HUES64 (cell line): ENCODE data around the gene GPC4.
A peak's percentile ranks its signal among the peaks of the same experiment; 100 is the strongest.

Experiments used
- H3K27ac ChIP-seq: 2 replicates; pipeline ENCODE4 v1.7.0; 2013; ENCODE audit warnings: low read depth, low read length, inconsistent platforms
- H3K27me3 ChIP-seq: 2 replicates; pipeline ENCODE4 v1.6.1; 2013; ENCODE audit warnings: mild to moderate bottlenecking, low read length; ENCODE audit not compliant: insufficient read depth
- H3K36me3 ChIP-seq: 2 replicates; pipeline ENCODE4 v1.6.1; 2013; ENCODE audit warnings: mild to moderate bottlenecking, low read length; ENCODE audit not compliant: insufficient read depth
- H3K4me1 ChIP-seq: 2 replicates; pipeline ENCODE4 v1.6.1; 2013; ENCODE audit warnings: mild to moderate bottlenecking, low read length, moderate library complexity; ENCODE audit not compliant: insufficient read depth
- H3K4me3 ChIP-seq: 2 replicates; pipeline ENCODE4 v1.5.1; 2013; ENCODE audit warnings: mild to moderate bottlenecking, low read length, moderate library complexity
- H3K9ac ChIP-seq: 2 replicates; pipeline ENCODE4 v1.6.1; 2013; ENCODE audit warnings: mild to moderate bottlenecking, low read depth, low read length
- H3K9me3 ChIP-seq: 2 replicates; pipeline ENCODE4 v1.6.1; 2013; ENCODE audit warnings: low read depth, low read length; ENCODE audit not compliant: insufficient read depth
- WGBS: fragments of 150-250, 120-280 bp; methylation state at CpG from one replicate; pipeline ENCODE4 v1.1.7; 2013; ENCODE audit warnings: missing lambda C conversion rate; 5-methylcytosine and 5-hydroxymethylcytosine counted together

GPC4 gene

DNA sequence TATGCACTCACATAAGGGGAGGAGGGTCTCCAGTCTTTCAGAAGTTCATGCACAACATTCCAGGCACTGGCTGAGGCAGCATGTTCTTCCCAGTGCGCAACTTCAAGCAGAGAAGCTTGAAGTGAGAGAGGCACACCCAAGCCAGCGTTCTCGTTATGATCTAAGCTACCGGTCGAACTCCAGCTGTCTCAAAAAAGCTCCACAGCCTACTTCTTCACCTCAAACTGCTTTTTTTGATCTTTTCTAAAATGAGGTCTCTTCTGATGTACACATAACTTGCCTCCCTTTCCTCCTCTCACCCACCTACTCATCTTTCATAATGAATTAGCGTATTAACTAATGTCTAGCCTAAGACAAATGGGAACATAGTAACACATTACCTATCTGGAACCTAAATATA lies 25.3 kb downstream of the GPC4 start:
- no peaks in the 10 kb centered on the region for H3K27me3 ChIP-seq
- H3K27ac ChIP-seq = no peak overlapping the region
- H3K9me3 ChIP-seq = no peaks in the 10 kb centered on the region
- peaks cover 7% of the 10 kb centered on the region; the same call in 1 of the 2 replicates for H3K36me3 ChIP-seq
- no peak overlapping the region for H3K4me3 ChIP-seq
- WGBS = 95% methylated on average over 6 of the region's 6 CpGs
- no peak overlapping the region for H3K9ac ChIP-seq
- H3K4me1 ChIP-seq = peaks cover 51% of the 10 kb centered on the region

DNA sequence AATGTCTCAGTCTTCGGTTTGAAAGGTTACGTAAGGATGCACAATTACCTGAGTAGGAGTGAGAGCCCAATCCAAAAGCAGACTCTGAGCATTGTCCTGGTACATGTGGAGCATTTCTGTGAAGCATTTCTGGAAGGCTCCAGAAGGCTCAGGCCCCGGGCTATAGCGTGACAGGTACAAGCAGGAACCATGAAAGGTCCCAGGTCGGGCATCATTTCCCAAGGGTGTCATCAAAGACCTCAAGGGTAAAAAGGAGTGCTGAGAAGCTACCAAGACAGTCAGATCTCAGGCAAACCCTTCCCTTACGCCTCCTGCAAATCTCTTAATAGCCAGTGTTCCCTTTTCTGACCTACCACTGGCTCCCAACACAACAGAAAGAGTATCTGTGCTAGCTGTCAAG lies 30.8 kb downstream of the GPC4 start:
- WGBS = 91% methylated on average over 6 of the region's 6 CpGs
- Histone ChIP-seq H3K9ac (no peak overlapping the region), H3K4me1 (peaks cover 26% of the 10 kb centered on the region), H3K36me3 (0 out of 2 replicates have a peak, but pooled peaks cover 5% of the 10 kb centered on the region), H3K27ac (no peak overlapping the region), H3K27me3 (no peaks in the 10 kb centered on the region), H3K4me3 (no peak overlapping the region), H3K9me3 (no peaks in the 10 kb centered on the region)

DNA sequence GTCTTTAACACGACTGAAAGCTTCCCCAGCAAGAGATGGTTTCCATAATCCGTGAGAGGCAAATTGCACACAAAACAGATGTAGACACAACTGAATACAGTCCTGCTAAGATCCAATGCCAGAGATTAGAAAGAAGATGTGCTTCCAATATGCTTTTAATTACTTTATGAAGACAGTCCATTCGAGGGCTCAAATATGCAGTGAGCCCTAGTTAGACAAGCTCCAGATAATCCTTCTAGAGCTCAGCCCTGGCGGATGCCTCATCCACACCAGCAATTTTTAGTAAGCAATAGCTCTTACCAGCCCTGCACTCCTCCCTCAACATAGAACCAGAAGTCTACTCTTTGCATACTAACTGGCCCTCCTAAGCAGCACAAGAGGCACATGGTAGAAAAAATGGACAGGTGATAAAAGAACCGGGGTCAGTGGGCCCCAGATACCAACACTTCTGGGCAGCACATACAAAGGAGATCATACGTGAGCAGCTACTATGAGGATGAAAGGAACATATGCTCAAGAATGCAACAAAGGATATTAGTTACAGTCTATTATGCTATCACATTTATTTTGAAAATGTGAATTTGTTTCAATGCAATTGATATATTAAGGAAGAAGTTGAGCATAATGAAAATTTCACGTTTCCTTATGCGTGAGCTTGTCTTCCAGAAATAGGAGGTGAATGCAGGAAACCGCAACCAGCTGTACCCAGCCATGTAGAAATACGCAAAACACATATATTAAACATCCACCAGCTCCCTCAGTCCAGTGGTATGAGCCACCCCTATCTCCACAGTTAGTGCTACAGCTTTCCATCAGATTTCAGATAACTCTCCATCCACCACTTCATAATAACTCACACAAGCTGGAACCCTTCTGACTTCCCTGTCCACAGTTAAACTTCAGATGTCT lies 34.3 kb downstream of the GPC4 start:
- no peaks in the 10 kb centered on the region for H3K27me3 ChIP-seq
- H3K27ac ChIP-seq = no peak overlapping the region
- H3K9ac ChIP-seq = no peak overlapping the region
- H3K4me1 ChIP-seq = peaks cover 23% of the 10 kb centered on the region
- no peaks in the 10 kb centered on the region for H3K9me3 ChIP-seq
- no peak overlapping the region for H3K4me3 ChIP-seq
- H3K36me3 ChIP-seq = 0 out of 2 replicates have a peak, but pooled peaks cover 6% of the 10 kb centered on the region
- WGBS = 92% methylated on average over 10 of the region's 10 CpGs

DNA sequence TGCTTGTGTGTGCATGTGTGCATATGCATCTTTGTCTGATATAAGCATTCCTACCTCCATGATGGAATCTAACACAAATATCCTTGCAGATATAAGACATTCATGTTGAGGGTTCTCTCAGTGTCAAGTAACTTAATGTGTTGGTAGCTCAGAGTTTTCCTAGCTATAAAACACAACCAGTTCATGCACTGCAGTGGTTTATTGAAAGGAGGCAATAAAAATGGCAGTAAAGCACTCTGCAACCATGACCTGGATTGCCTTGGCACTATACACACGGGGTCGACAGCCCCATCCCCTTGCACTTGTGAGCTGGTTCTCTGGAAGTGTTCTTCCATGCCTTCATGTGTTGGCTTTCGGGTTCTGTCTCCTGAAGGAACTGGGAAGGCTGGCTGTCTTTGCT lies 38.9 kb downstream of the GPC4 start:
- WGBS = 92% methylated on average over 3 of the region's 3 CpGs
- Histone ChIP-seq H3K9me3 (no peaks in the 10 kb centered on the region), H3K9ac (no peak overlapping the region), H3K27ac (peak overlapping the region; percentile 8; the same call in 1 of the 2 replicates), H3K4me1 (peaks cover 39% of the 10 kb centered on the region), H3K36me3 (peaks cover 10% of the 10 kb centered on the region; the same call in 1 of the 2 replicates), H3K4me3 (no peak overlapping the region), H3K27me3 (no peaks in the 10 kb centered on the region)

DNA sequence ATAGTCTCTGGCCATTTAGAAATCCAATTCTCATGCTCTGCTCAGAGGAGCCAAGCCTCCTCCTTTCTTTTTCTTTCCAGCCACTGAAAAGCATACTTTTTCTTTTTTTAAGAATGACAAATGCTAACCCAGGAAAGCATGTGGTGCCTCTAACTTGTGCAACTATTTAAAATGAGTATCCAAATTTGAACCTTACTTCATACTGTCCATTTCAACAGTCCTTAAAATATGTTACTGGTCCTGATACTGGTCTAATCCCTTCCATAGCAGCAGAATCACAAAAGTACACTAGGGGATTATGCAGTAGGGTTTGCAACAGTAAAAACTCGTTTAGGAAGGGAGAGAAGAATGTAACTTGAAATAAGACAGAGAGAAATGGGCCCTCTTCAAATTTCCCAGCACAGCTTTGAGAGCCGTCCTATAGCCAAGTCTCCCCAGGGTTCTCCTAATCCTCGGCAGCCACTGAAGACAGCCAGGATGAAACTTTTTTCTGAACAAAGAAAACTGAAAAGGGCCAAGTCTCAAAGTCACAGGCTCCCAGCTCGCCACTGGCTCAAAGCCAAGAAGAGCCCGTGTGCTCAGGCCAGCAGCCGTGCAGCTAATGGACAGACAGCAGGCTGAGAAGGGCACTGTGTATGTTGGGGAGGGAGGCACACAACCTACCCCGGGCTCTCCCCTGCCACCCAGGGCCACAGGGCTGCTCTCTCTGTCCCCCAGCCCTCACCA lies 39.5 kb downstream of the GPC4 start:
- H3K4me3 ChIP-seq = no peak overlapping the region
- no peaks in the 10 kb centered on the region for H3K27me3 ChIP-seq
- 54% methylated on average over 6 of the region's 7 CpGs for WGBS
- H3K4me1 ChIP-seq = peaks cover 46% of the 10 kb centered on the region
- H3K9ac ChIP-seq = no peak overlapping the region
- H3K27ac ChIP-seq = no peak overlapping the region; the same call in 1 of the 2 replicates
- H3K36me3 ChIP-seq = peaks cover 10% of the 10 kb centered on the region; the same call in 1 of the 2 replicates
- no peaks in the 10 kb centered on the region for H3K9me3 ChIP-seq

DNA sequence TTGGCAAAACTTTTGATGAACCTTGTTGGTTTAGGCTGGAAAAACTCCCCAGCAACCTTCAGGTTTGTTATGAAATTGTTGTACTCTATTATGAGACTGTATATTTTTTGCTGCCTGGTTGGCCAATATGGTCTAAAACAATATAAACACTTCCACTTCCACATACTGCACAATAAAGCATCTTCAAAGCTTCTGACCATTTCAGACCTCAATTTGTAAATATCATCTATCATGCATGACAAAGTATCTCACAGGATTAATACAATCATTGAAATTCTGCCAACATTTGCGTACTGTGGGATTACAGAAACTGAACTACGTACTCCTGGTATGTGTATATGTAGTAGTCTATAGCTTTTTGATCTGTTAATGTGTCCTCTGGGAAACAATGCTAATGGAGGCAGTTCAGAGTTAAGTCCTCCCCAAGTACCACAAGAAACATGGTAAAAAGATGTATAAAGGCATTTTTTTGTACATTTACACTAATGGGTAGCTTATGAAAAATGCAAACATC lies 40.4 kb downstream of the GPC4 start:
- Histone ChIP-seq H3K27ac (no peak overlapping the region), H3K9ac (no peak overlapping the region), H3K4me1 (peaks cover 54% of the 10 kb centered on the region), H3K4me3 (no peak overlapping the region), H3K9me3 (no peaks in the 10 kb centered on the region), H3K27me3 (no peaks in the 10 kb centered on the region), H3K36me3 (peaks cover 10% of the 10 kb centered on the region; the same call in 1 of the 2 replicates)
- 96% methylated on average over 2 of the region's 2 CpGs for WGBS

DNA sequence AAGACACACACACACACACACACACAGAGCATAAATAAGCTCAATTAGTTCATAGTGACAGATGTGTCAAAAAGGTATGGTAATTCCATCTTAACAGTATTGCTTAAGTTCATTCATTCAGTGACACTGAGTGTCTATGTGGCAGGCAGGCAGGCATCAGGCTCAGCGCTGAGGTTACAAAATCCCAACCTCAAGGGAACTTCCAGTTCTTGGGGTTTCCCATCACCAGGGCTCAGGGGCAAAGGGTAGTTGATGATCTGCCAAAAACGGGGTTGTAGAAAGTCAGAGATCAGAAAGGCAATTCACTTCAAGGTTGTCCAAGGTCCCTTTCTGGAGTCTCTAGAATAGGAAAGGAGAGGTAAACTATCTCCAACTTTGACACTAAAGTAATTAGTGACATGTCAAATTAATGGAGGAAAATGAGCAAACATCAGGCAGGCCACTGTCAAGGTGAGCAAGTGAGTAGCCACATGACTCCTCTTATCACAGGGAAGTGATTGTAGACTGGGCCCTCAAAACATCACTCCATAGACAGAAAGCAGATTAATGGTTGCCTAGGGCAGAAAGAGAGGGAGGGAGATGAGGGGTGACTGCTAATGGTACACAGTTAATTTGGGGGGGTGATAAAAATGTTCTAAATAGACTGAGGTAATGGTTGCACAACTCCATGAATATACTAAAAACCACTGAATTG lies 41.8 kb downstream of the GPC4 start:
- Histone ChIP-seq H3K27ac (no peak overlapping the region), H3K4me3 (no peak overlapping the region), H3K9me3 (no peaks in the 10 kb centered on the region), H3K27me3 (no peaks in the 10 kb centered on the region), H3K4me1 (peaks cover 56% of the 10 kb centered on the region), H3K36me3 (peaks cover 10% of the 10 kb centered on the region; the same call in 1 of the 2 replicates), H3K9ac (no peak overlapping the region)
- 95% methylated on average over 2 of the region's 2 CpGs for WGBS

DNA sequence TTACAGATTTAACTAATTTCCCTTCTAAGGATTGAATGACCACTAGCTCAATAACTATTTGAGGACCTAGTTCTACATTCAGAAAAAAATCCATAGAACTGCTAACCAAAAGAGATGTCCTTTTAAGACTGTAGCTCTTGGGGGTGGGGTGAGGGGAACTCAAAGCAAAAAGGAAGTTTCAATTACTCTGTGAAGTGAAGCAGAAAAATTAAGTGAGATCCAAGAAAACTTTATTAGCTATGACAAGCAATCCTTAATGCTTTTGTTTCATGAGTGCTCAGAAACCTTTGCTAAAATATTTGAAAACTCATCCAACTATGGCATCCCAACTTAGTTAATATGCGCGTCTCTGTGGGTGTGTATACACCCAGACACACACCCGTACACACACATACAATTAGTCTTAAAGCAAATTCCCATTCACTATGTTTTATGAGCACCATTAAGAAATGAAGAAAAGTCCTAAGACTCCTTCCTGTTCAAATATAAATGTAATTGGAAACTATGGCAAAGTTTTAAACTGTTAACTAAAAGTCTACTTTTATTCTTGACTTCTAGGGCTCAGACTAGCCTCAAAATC lies 44.5 kb downstream of the GPC4 start:
- WGBS = 93% methylated on average over 3 of the region's 3 CpGs
- Histone ChIP-seq H3K36me3 (peaks cover 9% of the 10 kb centered on the region; the same call in 1 of the 2 replicates), H3K4me1 (peaks cover 41% of the 10 kb centered on the region), H3K27me3 (no peaks in the 10 kb centered on the region), H3K9ac (no peak overlapping the region), H3K9me3 (no peaks in the 10 kb centered on the region), H3K4me3 (no peak overlapping the region), H3K27ac (no peak overlapping the region)

DNA sequence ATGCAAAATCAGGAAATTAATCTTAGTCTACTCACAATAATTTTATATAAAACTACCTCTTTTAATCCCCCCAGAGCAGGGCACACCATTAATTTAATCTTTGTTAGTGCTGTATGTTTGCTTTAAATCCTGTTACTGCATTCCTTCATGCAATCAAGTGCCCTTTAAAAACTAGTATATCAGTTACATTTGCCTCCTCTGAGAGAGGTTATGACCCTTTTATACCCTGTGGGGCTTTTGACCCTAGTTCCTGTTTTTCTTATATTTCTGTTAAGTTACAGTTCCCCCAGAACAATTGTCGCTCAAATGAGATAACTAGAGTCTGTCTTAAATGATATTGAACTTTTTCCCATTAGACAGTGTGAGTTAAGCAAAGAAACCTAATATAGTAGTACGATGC lies 46.2 kb downstream of the GPC4 start:
- no CpG with 5 or more reads among the region's 2 CpGs for WGBS
- Histone ChIP-seq H3K27ac (no peak overlapping the region), H3K4me3 (no peak overlapping the region), H3K4me1 (peaks cover 41% of the 10 kb centered on the region; the same call in 1 of the 2 replicates), H3K9me3 (no peaks in the 10 kb centered on the region), H3K27me3 (no peaks in the 10 kb centered on the region), H3K9ac (no peak overlapping the region), H3K36me3 (peaks cover 5% of the 10 kb centered on the region; the same call in 1 of the 2 replicates)

DNA sequence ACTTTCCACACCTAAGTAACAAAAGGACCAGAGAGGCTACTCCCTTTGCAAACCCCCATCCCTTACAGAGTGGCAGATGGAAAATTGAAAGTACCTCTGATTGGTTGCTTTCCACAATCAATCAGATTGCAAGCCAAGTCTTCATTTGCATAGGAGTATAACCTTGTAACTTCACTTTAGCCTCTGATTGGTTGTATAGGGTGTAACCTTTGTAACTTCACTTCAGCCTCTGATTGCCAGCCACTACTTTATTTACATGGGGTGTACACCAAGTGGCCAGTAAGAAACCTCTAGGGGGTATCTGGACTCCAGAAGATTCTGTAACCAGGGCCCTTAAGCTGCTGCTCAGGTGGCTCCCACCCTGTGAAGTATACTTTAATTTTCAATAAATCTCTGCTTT lies 48.6 kb downstream of the GPC4 start:
- H3K4me3 ChIP-seq = no peak overlapping the region

More for the DNA sequence above, 48.6 kb downstream of the GPC4 start:
- no peaks in the 10 kb centered on the region for H3K9me3 ChIP-seq
- no peak overlapping the region for H3K27ac ChIP-seq
- H3K4me1 ChIP-seq = peaks cover 32% of the 10 kb centered on the region; the same call in 1 of the 2 replicates
- H3K9ac ChIP-seq = no peak overlapping the region
- H3K27me3 ChIP-seq = no peaks in the 10 kb centered on the region
- peaks cover 5% of the 10 kb centered on the region; the same call in 1 of the 2 replicates for H3K36me3 ChIP-seq
